ENCODE data around the gene RCVRN. TPM values are rescaled to one million over a fixed set of nuclear protein-coding genes. Genes with fewer than 3 reads are reported as not detected.

Gene RCVRN
- total RNA-seq, 1 donor from 2014 or later, result not detected

DNA sequence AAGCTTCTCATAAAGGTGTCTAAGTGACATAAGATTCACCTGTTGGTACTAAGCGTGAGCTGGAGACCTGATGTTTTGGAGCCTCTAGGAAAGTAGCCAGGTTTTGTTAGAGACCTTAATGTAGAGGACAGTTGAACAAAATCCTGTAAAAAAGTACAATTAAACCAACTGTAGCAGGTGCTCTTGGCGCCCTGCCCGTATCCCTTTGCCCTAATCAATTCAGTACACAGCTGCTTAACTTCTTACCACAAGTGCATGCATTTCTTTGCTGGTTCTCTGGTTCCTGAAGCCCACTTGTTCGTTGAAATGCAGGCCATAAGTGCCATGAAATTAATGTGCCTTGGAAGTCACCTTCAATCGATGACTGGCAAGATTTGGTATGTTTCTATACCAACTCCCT lies 54.9 kb downstream of the RCVRN start:
- Mint-ChIP-seq H3K4me1 (ENCODE audit: low read depth) (peaks cover 5% of the 10 kb centered on the region), H3K27ac (ENCODE audit: unreplicated experiment) (no peak overlapping the region), H3K36me3 (ENCODE audit: low read depth) (peaks cover 3% of the 10 kb centered on the region), H3K9me3 (ENCODE audit: low read depth) (peaks cover 5% of the 10 kb centered on the region), H3K4me3 (ENCODE audit: unreplicated experiment) (no peak overlapping the region), H3K27me3 (ENCODE audit: low read depth) (no peaks in the 10 kb centered on the region)
- TF ChIP-seq, protein P1, sequence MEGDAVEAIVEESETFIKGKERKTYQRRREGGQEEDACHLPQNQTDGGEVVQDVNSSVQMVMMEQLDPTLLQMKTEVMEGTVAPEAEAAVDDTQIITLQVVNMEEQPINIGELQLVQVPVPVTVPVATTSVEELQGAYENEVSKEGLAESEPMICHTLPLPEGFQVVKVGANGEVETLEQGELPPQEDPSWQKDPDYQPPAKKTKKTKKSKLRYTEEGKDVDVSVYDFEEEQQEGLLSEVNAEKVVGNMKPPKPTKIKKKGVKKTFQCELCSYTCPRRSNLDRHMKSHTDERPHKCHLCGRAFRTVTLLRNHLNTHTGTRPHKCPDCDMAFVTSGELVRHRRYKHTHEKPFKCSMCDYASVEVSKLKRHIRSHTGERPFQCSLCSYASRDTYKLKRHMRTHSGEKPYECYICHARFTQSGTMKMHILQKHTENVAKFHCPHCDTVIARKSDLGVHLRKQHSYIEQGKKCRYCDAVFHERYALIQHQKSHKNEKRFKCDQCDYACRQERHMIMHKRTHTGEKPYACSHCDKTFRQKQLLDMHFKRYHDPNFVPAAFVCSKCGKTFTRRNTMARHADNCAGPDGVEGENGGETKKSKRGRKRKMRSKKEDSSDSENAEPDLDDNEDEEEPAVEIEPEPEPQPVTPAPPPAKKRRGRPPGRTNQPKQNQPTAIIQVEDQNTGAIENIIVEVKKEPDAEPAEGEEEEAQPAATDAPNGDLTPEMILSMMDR (IDR thresholded peaks at IDR 0.05), result no peak
- no peak for DNase-seq (ENCODE audit: low spot score)

Other genes starting within 250 kb of the RCVRN start
- gene DHRS7C, start 113.7 kb downstream of the RCVRN start, total RNA-seq, result 0.62 to 1.8 TPM in 2 of 3 replicates, not detected in the other
- not detected in 3 replicates for gene GSG1L2, start 83.2 kb downstream of the RCVRN start, total RNA-seq
- 2.2 to 5.4 TPM (median 2.3 TPM) in 3 replicates for gene GLP2R, start 79.3 kb downstream of the RCVRN start, total RNA-seq

All from chondrocyte (in vitro differentiated cells).